NCI-H1105 treated with DMSO at 0.1 percent for 48 hours (cell line): ENCODE measurements around the gene TCEAL7.
"Not testable (repeated sequence)": the region's sequence is repeated elsewhere in the genome, so short reads cannot be mapped to it uniquely, and the experiment has no call there.

Experiments used
- DNase-seq: peaks from one replicate; lab custom pipeline; 2025; lab: John Stamatoyannopoulos, UW

Gene TCEAL7, protein sequence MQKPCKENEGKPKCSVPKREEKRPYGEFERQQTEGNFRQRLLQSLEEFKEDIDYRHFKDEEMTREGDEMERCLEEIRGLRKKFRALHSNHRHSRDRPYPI

GRCh38 chrX:103329991-103330390 is at the start of gene TCEAL7:
TSS of gene TCEAL7 (plus strand) at chrX:103330239. CDS start at chrX:103331404, 1,165 bp downstream.
- no peak for DNase-seq

DNA sequence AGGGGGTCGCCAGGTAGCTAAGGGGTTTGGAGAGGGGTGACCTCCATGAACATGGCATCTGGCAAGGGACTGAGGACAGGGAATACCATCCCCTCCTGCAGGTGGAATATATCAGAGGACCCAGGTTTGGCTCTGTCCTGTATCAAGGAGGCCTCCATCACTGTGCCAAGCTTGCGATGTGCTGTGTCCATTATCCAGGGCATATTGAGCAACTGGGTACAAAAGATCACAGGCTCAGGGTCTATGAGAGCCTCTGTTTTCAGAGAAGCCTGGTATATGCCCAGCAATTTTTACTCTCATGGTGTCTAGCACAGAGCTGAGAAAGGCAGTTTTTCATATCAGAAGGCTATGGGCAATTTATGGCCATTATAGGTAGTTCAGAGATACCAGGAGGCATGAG is 36.9 kb upstream of the TCEAL7 start:
- DNase-seq = no peak

DNA sequence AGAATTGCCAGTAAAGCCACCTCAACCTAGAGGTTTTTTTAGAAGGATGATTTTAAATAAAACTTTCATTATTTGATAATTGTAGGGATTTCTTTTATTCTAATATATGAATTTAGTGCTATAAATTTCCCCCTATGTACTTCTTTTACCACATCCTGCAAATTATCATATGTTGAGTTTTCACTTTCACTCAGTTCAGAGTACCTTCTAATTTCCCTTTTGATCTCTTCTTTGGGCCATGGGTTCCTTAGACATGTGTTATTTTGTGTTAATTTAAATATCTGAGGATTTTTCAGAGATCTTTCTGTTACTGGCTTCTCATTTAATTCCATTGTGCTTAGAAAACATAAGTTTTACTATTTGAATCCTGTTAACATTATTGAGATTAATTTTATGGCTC is 25.3 kb upstream of the TCEAL7 start:
- no peak for DNase-seq

GRCh38 chrX:103305666-103306065 is 24.4 kb upstream of the TCEAL7 start:
- DNase-seq = not testable (repeated sequence)

DNA sequence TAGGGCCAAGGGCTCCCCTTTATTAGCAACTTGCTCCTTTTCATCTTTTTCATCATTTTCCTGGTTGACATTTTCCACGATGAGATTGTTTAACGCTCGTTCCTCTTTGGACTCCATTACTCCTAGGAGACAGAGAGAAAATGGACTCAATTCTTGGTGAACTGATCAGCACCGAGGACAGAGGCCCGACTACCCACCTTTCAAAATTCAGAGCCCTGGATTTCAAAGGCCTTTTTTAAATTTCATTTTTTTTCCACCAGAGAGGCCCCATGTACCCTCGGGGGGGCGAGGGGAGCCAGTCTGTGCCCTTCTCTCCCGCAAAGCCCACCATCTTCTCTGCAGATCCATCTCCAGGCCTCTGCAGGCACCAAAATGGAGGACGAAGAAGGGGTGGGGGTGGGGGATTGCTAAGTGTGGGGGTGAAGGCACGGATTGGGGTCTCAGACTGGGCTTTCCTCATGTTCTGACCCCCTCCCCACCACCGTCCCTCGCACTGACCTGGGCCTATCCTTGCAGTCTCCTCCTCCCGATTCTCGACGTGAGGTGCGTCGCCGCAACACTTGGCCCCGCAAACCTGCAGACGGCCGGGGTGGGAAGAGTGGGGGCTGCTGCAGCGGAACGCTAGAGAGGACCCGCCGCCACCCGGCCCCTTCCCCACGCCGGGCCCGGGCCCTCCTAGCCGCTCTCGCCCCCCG is 20.0 kb upstream of the TCEAL7 start:
- peak; percentile 14 for DNase-seq

GRCh38 chrX:103310555-103311398 is 19.3 kb upstream of the TCEAL7 start, which contains the start of gene BEX2:
TSS of gene BEX2 (minus strand) at chrX:103310990. CDS start at chrX:103309976, 1,014 bp downstream.
- peak; percentile 71 for DNase-seq

GRCh38 chrX:103311399-103311780 is 18.6 kb upstream of the TCEAL7 start:
- DNase-seq = no peak

- DNase-seq = no peak
Observed at GRCh38 chrX:103330681-103331288, 746 bp downstream of the TCEAL7 start.

- no peak for DNase-seq
Observed at GRCh38 chrX:103338663-103339062, 8.6 kb downstream of the TCEAL7 start.

GRCh38 chrX:103343105-103343504 is 13.1 kb downstream of the TCEAL7 start:
- peak; percentile 17 for DNase-seq

- DNase-seq = no peak
Observed at GRCh38 chrX:103344606-103345005, 14.6 kb downstream of the TCEAL7 start.

DNA sequence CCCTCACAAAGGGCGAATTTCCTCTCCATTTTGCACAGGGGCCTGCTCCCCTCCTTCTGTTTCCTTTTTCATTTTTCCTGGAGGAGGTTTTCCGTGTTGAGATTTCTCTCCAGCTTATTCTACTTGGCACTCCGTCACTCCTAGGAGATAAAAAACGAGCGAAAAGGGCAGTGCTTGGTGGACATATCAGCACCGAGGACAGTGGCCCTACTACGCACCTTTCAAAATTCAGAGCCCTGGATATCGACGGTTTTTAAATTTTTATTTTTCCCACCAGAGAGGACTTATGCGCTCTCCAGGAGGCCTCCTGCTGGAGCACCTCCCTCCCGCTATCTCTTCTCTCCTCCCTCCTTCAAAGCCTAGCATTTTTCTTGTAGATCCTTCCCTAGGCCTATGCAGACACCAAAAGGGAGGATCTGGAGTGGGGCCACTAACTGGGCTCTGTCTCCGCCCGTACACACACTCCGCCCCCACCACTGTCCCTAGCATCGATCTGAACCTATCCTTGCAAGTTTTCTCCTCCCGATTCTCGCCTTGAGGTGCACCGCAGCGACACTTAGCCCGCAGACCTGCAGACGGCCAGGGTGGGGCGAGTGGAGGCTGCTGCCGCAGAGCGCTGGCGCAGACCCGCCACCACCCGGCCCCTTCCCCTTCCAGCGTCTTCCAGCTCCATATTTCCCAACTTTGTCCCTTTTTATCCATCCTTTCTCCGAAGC is 17.8 kb downstream of the TCEAL7 start:
- DNase-seq = no peak

GRCh38 chrX:103356130-103356798 is 26.2 kb downstream of the TCEAL7 start, which contains the start of gene TCEAL9:
TSS of gene TCEAL9 (plus strand) at chrX:103356506. CDS start at chrX:103357685, 1,179 bp downstream.
- DNase-seq = peak; percentile 74

GRCh38 chrX:103356858-103357257 is 26.8 kb downstream of the TCEAL7 start:
- peak; percentile 14 for DNase-seq

GRCh38 chrX:103357871-103358270 is 27.8 kb downstream of the TCEAL7 start:
- DNase-seq = no peak

DNA sequence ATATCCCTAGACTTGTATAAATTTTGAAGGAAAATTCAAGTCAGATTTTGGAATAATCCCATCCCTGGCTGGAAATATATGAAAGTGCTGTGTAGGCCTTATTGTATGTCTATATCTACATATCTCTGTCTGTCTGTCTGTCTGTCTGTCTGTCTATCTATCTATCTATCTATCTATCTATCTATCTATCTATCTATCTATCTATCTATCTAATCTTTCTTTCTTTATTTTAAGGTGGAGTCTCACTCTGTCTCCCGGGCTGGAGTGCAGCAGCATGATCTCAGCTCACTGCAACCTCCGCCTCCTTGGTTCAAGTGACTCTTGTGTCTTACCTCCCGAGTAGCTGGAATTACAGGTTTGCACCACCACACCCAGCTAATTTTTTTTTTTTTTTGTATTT is 29.6 kb downstream of the TCEAL7 start:
- DNase-seq = not testable (repeated sequence)

DNA sequence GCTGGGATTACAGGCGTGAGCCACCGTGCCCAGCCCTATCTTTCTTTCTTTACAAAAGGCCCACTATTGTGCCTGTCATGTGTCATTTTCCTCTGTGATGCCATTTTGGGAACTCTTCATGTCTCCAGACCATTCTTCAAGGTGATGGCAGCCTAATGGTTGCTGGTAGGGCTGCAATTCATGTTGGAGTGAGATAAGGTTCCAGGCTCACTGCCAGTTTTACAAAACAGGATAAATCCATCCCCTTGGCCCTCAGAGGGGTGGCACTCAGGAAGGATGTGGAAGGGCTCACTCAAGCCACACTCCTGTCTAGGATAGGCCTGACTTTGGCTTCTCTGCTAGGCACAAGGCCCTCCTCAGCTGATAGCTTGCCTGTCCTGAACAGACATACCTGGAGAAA is 30.1 kb downstream of the TCEAL7 start:
- no peak for DNase-seq

DNA sequence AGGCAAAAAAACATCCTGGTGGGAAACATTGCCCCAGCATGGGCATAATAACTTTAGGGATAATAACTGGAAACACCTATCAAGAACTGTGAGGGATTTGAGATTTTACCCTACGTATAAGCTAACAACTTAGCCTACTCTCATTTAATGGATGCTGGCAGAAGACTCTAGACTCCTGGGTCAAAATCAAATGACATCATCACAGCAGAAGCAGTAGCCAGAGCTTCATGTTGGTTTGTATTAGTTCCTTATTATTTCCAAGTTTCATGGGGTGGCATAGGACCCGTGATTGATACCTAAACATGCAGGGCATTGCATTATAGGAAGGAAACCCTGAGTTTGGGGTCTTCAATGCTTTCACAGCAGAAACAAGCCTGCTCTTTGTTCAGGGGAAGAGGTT is 30.9 kb downstream of the TCEAL7 start:
- DNase-seq = no peak

DNA sequence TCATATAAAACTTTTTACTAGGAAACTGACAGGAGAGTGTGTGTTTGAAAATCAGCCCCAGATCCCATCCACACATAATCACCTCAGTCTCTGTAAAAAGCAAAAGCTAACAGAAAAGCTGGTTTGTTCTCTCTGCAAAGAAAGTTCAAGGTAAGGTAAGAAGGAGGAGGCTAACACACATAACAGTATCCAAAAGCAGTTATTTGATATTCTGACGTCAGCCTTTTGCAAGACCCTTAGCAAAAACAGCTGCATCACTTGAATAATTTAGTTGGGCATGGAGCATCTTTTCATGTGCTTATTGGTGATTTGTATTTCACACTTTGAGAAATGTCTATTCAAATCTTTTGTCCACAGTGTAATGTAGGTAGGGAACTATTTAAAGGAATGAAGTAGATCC is 31.8 kb downstream of the TCEAL7 start:
- DNase-seq = no peak

GRCh38 chrX:103362474-103362873 is 32.4 kb downstream of the TCEAL7 start:
- no peak for DNase-seq

DNA sequence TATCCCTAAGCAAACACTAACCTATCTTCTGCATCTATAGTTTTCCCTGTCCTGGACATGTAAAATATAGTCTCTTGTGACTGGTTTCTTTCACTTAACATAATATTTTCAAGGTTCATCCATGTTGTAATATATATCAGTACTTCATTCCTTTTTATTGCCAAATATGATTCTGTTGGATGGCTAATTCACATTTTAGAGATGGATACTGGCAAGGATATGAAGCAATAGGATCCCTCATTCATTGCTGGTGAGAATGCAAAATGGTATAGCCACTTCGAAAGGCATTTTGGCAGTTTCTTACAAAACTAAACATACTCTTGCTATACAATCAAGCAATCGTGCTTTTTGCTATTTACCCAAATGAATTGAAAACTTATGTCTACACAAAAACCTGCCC is 33.0 kb downstream of the TCEAL7 start:
- no peak for DNase-seq
